Testis (tissue), 3 donors: Measurements from ENCODE around the gene PIAS4. TPM values are rescaled to one million over a fixed set of nuclear protein-coding genes. Genes with fewer than 3 reads are reported as not detected.

Experiments
- DNase-seq: peaks from one replicate; pipeline ENCODE4 v3.0.0-alpha.2; 2019
- H3K27ac ChIP-seq, 2 donors: fragments of 200-600 bp; sonication (generic); one replicate each; pipeline ENCODE4 v1.5.1; 2019
- H3K27me3 ChIP-seq: fragments of 200-600 bp; sonication (generic); one replicate; pipeline ENCODE4 v1.5.1; 2019
- H3K36me3 ChIP-seq: fragments of 200-600 bp; sonication (generic); one replicate; pipeline ENCODE4 v1.5.1; 2017; ENCODE audit warnings: low read depth; ENCODE audit errors: missing control alignments
- H3K4me1 ChIP-seq: fragments of 200-600 bp; sonication (generic); one replicate; pipeline ENCODE4 v1.5.1; 2019
- H3K4me3 ChIP-seq, 2 donors: fragments of 200-600 bp; sonication (generic); one replicate each; pipeline ENCODE4 v1.5.1; 2017 to 2019
- H3K9me3 ChIP-seq: fragments of 200-600 bp; sonication (generic); one replicate; pipeline ENCODE4 v1.5.1; 2017
- POLR2A ChIP-seq: fragments of 450-650 bp; IDR thresholded peaks from one replicate; pipeline ENCODE4 v1.6.1; 2017; ENCODE audit warnings: antibody characterized with exemption, mild to moderate bottlenecking, moderate library complexity
- WGBS, 2 donors: methylation state at CpG; one replicate each; pipeline ENCODE4 v1.1.5; 2018; 5-methylcytosine and 5-hydroxymethylcytosine counted together
- intact Hi-C: fragments of 100-400 bp; cut with DNase I; formaldehyde crosslinking; loops from one replicate; pipeline ENCODE4 v1.15.1; 2023; ENCODE audit warnings: low total_unique reads
- polyA plus RNA-seq: library from polyadenylated mRNA; stranded (reverse); fragments of 350-450 nt; fragmentation: Illumina TruSeq; extraction: RNeasy Lipid Tissue Mini Kit (QIAGEN cat#74804); gene quantifications from one replicate; pipeline ENCODE4 v1.2.3, GENCODE V29; 2014; ENCODE audit warnings: low read depth, low replicate concordance; ENCODE audit not compliant: insufficient read depth
- total RNA-seq, 2 donors: library from RNA; depleted of rRNA; stranded (reverse); fragments of >200 nt; gene quantifications; one replicate each; pipeline ENCODE4 v1.2.3, GENCODE V29; 2016
- TF ChIP-seq, protein P1 (sequence below), 3 experiments: fragments of 450-650 bp in 2 of 3; fragments of 200-600 bp in 1 of 3; sonication (generic) in 1 of 3; IDR thresholded peaks; one replicate each; pipeline ENCODE4 v1.5.1; 2016 to 2019; ENCODE audit warnings: antibody characterized with exemption in 3 of 3, mild to moderate bottlenecking in 2 of 3, moderate library complexity in 1 of 3

Gene PIAS4
- total and polyA plus RNA-seq, 3 donors from 2014 or later: 89.1 to 142 (median 94.5) TPM

GRCh38 chr19:4019578-4019977 lies 12.0 kb downstream of the PIAS4 start:
- intact Hi-C loops: no loop called here
- Histone ChIP-seq H3K27me3 (no peaks in the 10 kb centered on the region), H3K4me1 (peaks cover 39% of the 10 kb centered on the region), H3K4me3 (no peak overlapping the region), H3K9me3 (no peaks in the 10 kb centered on the region), H3K36me3 (no peaks in the 10 kb centered on the region), H3K27ac (peak overlapping the region; percentile 19 to 36)
- WGBS, 2 donors: 27 to 53% methylated on average over 10 to 17 of the region's 17 CpGs
- TF ChIP-seq, protein P1, sequence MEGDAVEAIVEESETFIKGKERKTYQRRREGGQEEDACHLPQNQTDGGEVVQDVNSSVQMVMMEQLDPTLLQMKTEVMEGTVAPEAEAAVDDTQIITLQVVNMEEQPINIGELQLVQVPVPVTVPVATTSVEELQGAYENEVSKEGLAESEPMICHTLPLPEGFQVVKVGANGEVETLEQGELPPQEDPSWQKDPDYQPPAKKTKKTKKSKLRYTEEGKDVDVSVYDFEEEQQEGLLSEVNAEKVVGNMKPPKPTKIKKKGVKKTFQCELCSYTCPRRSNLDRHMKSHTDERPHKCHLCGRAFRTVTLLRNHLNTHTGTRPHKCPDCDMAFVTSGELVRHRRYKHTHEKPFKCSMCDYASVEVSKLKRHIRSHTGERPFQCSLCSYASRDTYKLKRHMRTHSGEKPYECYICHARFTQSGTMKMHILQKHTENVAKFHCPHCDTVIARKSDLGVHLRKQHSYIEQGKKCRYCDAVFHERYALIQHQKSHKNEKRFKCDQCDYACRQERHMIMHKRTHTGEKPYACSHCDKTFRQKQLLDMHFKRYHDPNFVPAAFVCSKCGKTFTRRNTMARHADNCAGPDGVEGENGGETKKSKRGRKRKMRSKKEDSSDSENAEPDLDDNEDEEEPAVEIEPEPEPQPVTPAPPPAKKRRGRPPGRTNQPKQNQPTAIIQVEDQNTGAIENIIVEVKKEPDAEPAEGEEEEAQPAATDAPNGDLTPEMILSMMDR (IDR thresholded peaks at IDR 0.05): no peak
- no peak for TF ChIP-seq POLR2A
- DNase-seq: peak; percentile 66

- Histone ChIP-seq H3K4me3 (no peak overlapping the region), H3K9me3 (no peaks in the 10 kb centered on the region), H3K27me3 (no peaks in the 10 kb centered on the region), H3K4me1 (peaks cover 18% of the 10 kb centered on the region), H3K27ac (no peak overlapping the region), H3K36me3 (no peaks in the 10 kb centered on the region)
- DNase-seq: no peak
- WGBS, 2 donors: 75 to 76% methylated on average over 12 to 34 of the region's 34 CpGs
- TF ChIP-seq POLR2A: no peak
- TF ChIP-seq, protein P1 (IDR thresholded peaks at IDR 0.05): no peak
- intact Hi-C loops: no loop called here
Measured at GRCh38 chr19:4023600-4024398, 16.3 kb downstream of the PIAS4 start.

DNA sequence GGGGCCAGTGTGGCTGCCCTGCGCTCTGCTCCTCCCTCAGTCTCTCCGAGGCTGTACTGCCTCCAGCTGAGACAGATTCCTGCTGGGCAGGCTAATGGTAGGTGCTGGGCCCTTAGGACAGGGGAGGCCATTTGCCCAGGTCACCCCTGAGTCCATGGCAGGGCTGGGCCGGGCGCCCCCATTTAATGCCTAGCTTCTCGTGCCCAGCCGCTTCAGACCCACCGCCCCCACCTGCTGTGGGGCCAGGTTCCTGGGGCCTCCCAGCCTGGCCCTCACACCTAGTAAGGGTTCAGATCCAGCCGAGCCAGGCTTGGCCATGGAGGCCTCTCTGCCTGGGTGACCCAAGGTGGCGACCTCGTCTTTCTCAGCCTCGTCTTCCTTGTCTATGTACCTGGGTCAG lies 17.8 kb downstream of the PIAS4 start:
- TF ChIP-seq, protein P1 (IDR thresholded peaks at IDR 0.05): no peak
- no peak for TF ChIP-seq POLR2A
- no peak overlapping the region for H3K27ac ChIP-seq
- no peak overlapping the region for H3K4me3 ChIP-seq
- DNase-seq: no peak
- intact Hi-C loops: no loop called here
- no peaks in the 10 kb centered on the region for H3K27me3 ChIP-seq
- peaks cover 5% of the 10 kb centered on the region for H3K4me1 ChIP-seq
- H3K36me3 ChIP-seq: no peaks in the 10 kb centered on the region
- no peaks in the 10 kb centered on the region for H3K9me3 ChIP-seq
- WGBS, 2 donors: 64 to 80% methylated on average over 9 to 11 of the region's 11 CpGs

GRCh38 chr19:4027146-4027545 lies 19.6 kb downstream of the PIAS4 start:
- H3K27ac ChIP-seq: no peak overlapping the region
- DNase-seq: no peak
- TF ChIP-seq POLR2A: no peak
- TF ChIP-seq, protein P1 (IDR thresholded peaks at IDR 0.05): no peak
- intact Hi-C loops: no loop called here
- no peak overlapping the region for H3K4me3 ChIP-seq
- no peaks in the 10 kb centered on the region for H3K9me3 ChIP-seq
- WGBS, 2 donors: 91 to 93% methylated on average over 16 of the region's 16 CpGs
- H3K27me3 ChIP-seq: no peaks in the 10 kb centered on the region
- H3K4me1 ChIP-seq: no peaks in the 10 kb centered on the region
- H3K36me3 ChIP-seq: no peaks in the 10 kb centered on the region
